ENCODE data around the gene UHRF2.
"Not testable (repeated sequence)": the region's sequence is repeated elsewhere in the genome, so short reads cannot be mapped to it uniquely, and the experiment has no call there.

The UHRF2 gene

GRCh38 chr9:6428940-6429889 is 16.2 kb downstream of the UHRF2 start:
- DNase-seq: no peak

- DNase-seq: no peak
These were observed 18.0 kb downstream of the UHRF2 start for GRCh38 chr9:6431038-6431437.

- DNase-seq: no peak
These were observed 20.4 kb downstream of the UHRF2 start for GRCh38 chr9:6433410-6433809.

GRCh38 chr9:6439051-6439703 is 26.2 kb downstream of the UHRF2 start:
- DNase-seq: no peak

GRCh38 chr9:6440405-6440804 is 27.4 kb downstream of the UHRF2 start:
- no peak for DNase-seq

- DNase-seq: no peak
These were observed 28.3 kb downstream of the UHRF2 start for GRCh38 chr9:6441269-6441668.

- no peak for DNase-seq
These were observed 30.7 kb downstream of the UHRF2 start for GRCh38 chr9:6443661-6444060.

- no peak for DNase-seq
These were observed 31.1 kb downstream of the UHRF2 start for GRCh38 chr9:6444128-6444527.

- no peak for DNase-seq
These were observed 36.1 kb downstream of the UHRF2 start for GRCh38 chr9:6449086-6449485.

GRCh38 chr9:6449645-6450044 is 36.6 kb downstream of the UHRF2 start:
- DNase-seq: no peak

- DNase-seq: no peak
These were observed 37.8 kb downstream of the UHRF2 start for GRCh38 chr9:6450641-6451375.

GRCh38 chr9:6455292-6455691 is 42.3 kb downstream of the UHRF2 start:
- DNase-seq: not testable (repeated sequence)

GRCh38 chr9:6458704-6459103 is 45.7 kb downstream of the UHRF2 start:
- DNase-seq: not testable (repeated sequence)

GRCh38 chr9:6459718-6460117 is 46.7 kb downstream of the UHRF2 start:
- no peak for DNase-seq

GRCh38 chr9:6460189-6460768 is 47.3 kb downstream of the UHRF2 start:
- no peak for DNase-seq

- no peak for DNase-seq
These were observed 48.6 kb downstream of the UHRF2 start for GRCh38 chr9:6461619-6462018.

GRCh38 chr9:6467006-6467625 is 54.1 kb downstream of the UHRF2 start:
- no peak for DNase-seq

- DNase-seq: no peak
These were observed 58.3 kb downstream of the UHRF2 start for GRCh38 chr9:6471231-6471850.

GRCh38 chr9:6473151-6473550 is 60.2 kb downstream of the UHRF2 start:
- DNase-seq: no peak

- no peak for DNase-seq
These were observed 67.0 kb downstream of the UHRF2 start for GRCh38 chr9:6479959-6480358.

- DNase-seq: no peak
These were observed 71.2 kb downstream of the UHRF2 start for GRCh38 chr9:6484210-6484609.

- DNase-seq: no peak
These were observed 75.4 kb downstream of the UHRF2 start for GRCh38 chr9:6488395-6488794.

Measured in NCI-H2081 treated with DMSO at 0.1 percent for 48 hours (cell line).